ENCODE results near the gene ZNF26. TPM values are rescaled to one million over a fixed set of nuclear protein-coding genes. Genes with fewer than 3 reads are reported as not detected.
"Not testable (repeated sequence)": the region's sequence is repeated elsewhere in the genome, so short reads cannot be mapped to it uniquely, and the experiment has no call there.

Gene ZNF26
- total and polyA plus RNA-seq, 8 donors, result 1.2 to 30.3 (median 3.1) TPM

GRCh38 chr12:132954471-132955048 is 31.6 kb upstream of the ZNF26 start:
- H3K27ac ChIP-seq, result peak overlapping the region in 4 of 5 donors; percentile 92 to 95 (median 93)
- peaks cover 0 to 45% (median 36%) of the 10 kb centered on the region in 4 donors for H3K9me3 ChIP-seq
- WGBS, 5 donors, result 88 to 91% (median 90%) methylated on average over 13 to 14 of the region's 14 CpGs
- intact Hi-C loops (cut with DNase I; ENCODE audit: low total_unique reads), result no loop called here
- DNase-seq, result no peak
- TF ChIP-seq EP300 (IDR thresholded peaks at IDR 0.05), result no peak
- no peak for TF ChIP-seq CTCF (IDR thresholded peaks at IDR 0.05)
- no peak for TF ChIP-seq POLR2AphosphoS5 (IDR thresholded peaks at IDR 0.05)
- no peak for TF ChIP-seq POLR2A (IDR thresholded peaks at IDR 0.05)
- no peaks in the 10 kb centered on the region for H3K27me3 ChIP-seq
- H3K4me3 ChIP-seq, result peak overlapping the region; percentile 64 to 93 (median 85)
- peaks cover 4 to 33% (median 24%) of the 10 kb centered on the region in 4 donors for H3K4me1 ChIP-seq
- peaks cover 5 to 20% (median 17%) of the 10 kb centered on the region in 4 donors for H3K36me3 ChIP-seq

GRCh38 chr12:132955094-132956010 is 30.8 kb upstream of the ZNF26 start:
- WGBS, 5 donors, result 12 to 19% (median 16%) methylated on average over 32 to 39 of the region's 39 CpGs
- Histone ChIP-seq H3K27ac (peak overlapping the region; percentile 86 to 95 (median 92)), H3K4me1 (peaks cover 4 to 33% (median 24%) of the 10 kb centered on the region in 4 donors)

GRCh38 chr12:132956011-132956788 is 30.0 kb upstream of the ZNF26 start, which contains the start of gene ZNF605:
Gene ZNF605 (minus strand): TSS chr12:132956306. CDS start chr12:132945635, 10,671 bp downstream.
- Histone ChIP-seq H3K36me3 (peaks cover 0 to 19% (median 8%) of the 10 kb centered on the region in 4 donors), H3K4me1 (peaks cover 4 to 33% (median 24%) of the 10 kb centered on the region in 4 donors), H3K4me3 (peak within 1 kb of the TSS; percentile 64 to 93 (median 85)), H3K9me3 (peaks cover 0 to 38% (median 27%) of the 10 kb centered on the region in 4 donors), H3K27ac (peak within 1 kb of the TSS; percentile 86 to 95 (median 92)), H3K27me3 (no peaks in the 10 kb centered on the region)
- TF ChIP-seq POLR2AphosphoS5 (IDR thresholded peaks at IDR 0.05), result peak; percentile 54 to 78 (median 78)
- no peak for TF ChIP-seq POLR2A (IDR thresholded peaks at IDR 0.05)
- 1 to 2% (median 2%) methylated on average over 25 to 67 of the region's 67 CpGs for WGBS, 5 donors
- peak; percentile 87 to 97 for DNase-seq
- intact Hi-C loops (cut with DNase I; ENCODE audit: low total_unique reads), result no loop called here

More at GRCh38 chr12:132955094-132956010, 30.8 kb upstream of the ZNF26 start:
- peak; percentile 28 to 86 for DNase-seq
- no peaks in the 10 kb centered on the region for H3K27me3 ChIP-seq
- peaks cover 0 to 40% (median 29%) of the 10 kb centered on the region in 4 donors for H3K9me3 ChIP-seq
- TF ChIP-seq POLR2A (IDR thresholded peaks at IDR 0.05) (no peak), POLR2AphosphoS5 (IDR thresholded peaks at IDR 0.05) (no peak), CTCF (IDR thresholded peaks at IDR 0.05) (no peak), EP300 (IDR thresholded peaks at IDR 0.05) (no peak)
- intact Hi-C loops (cut with DNase I; ENCODE audit: low total_unique reads), result no loop called here
- peaks cover 0 to 13% (median 10%) of the 10 kb centered on the region in 4 donors for H3K36me3 ChIP-seq
- peak overlapping the region; percentile 64 to 93 (median 85) for H3K4me3 ChIP-seq

- Histone ChIP-seq H3K4me1 (peaks cover 0 to 11% (median 10%) of the 10 kb centered on the region in 4 donors), H3K36me3 (peaks cover 4 to 59% (median 32%) of the 10 kb centered on the region in 4 donors), H3K9me3 (peaks cover 4 to 61% (median 35%) of the 10 kb centered on the region in 4 donors)
- H3K4me3 ChIP-seq; H3K27ac ChIP-seq; DNase-seq; H3K27me3 ChIP-seq; intact Hi-C loops (cut with DNase I; ENCODE audit: low total_unique reads): not testable (repeated sequence)
- 96 to 99% (median 98%) methylated on average over 14 of the region's 14 CpGs for WGBS, 5 donors
Measured at GRCh38 chr12:132961790-132962189, 24.4 kb upstream of the ZNF26 start.
